Keratinocyte (primary cell): ENCODE measurements around the gene PTPDC1.

Experiments used
- EZH2 ChIP-seq: IDR thresholded peaks from one replicate; pipeline ENCODE4 v1.6.1; 2012; ENCODE audit warnings: inconsistent platforms, mild to moderate bottlenecking, low read length, moderate library complexity
- TF ChIP-seq, protein P1 (sequence below), 3 experiments: IDR thresholded peaks in 1 of 3; conservative IDR thresholded peaks in 1 of 3; optimal IDR thresholded peaks in 1 of 3; 2 replicates in 2 of 3; 3 replicates in 1 of 3; pipeline versions ENCODE3 to v1.5.1; 2011; ENCODE audit warnings: low read length in 3 of 3, mild to moderate bottlenecking in 3 of 3, moderate library complexity in 2 of 3, control low read depth in 1 of 3, inconsistent platforms in 1 of 3; ENCODE audit not compliant: insufficient read depth in 2 of 3; ENCODE audit errors: extremely low read depth in 1 of 3

DNA sequence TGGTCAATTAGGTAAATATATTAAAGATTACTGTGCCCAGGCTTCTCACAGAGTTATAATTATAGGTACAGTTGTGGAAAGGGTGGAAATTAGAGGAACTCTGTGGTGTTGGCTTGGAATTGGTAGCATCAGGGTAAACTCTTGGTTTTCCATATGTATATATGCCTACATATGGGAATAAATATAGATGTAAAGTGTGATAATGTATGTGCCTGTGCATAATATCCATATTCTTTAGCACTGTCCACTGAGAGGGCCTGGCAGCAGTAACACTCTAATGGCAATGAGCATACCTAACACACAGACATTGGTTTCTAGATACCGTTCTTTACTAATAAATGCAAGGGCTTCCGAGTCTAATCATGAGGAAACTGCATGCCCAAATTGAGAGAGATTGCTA is 4.0 kb upstream of the PTPDC1 start:
- TF ChIP-seq, protein P1, sequence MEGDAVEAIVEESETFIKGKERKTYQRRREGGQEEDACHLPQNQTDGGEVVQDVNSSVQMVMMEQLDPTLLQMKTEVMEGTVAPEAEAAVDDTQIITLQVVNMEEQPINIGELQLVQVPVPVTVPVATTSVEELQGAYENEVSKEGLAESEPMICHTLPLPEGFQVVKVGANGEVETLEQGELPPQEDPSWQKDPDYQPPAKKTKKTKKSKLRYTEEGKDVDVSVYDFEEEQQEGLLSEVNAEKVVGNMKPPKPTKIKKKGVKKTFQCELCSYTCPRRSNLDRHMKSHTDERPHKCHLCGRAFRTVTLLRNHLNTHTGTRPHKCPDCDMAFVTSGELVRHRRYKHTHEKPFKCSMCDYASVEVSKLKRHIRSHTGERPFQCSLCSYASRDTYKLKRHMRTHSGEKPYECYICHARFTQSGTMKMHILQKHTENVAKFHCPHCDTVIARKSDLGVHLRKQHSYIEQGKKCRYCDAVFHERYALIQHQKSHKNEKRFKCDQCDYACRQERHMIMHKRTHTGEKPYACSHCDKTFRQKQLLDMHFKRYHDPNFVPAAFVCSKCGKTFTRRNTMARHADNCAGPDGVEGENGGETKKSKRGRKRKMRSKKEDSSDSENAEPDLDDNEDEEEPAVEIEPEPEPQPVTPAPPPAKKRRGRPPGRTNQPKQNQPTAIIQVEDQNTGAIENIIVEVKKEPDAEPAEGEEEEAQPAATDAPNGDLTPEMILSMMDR (optimal IDR thresholded peaks at IDR 0.05 in 1 of 3, IDR thresholded peaks at IDR 0.05 in 1 of 3, conservative IDR thresholded peaks at IDR 0.05 in 1 of 3; ENCODE audit: extremely low read depth in 1 of 3, insufficient read depth in 2 of 3, low read length in 3 of 3) = no peak
- TF ChIP-seq EZH2 = no peak
